IMR-90 (cell line): Measurements from ENCODE around the gene TOM1L1. TPM values are rescaled to one million over a fixed set of nuclear protein-coding genes. Genes with fewer than 3 reads are reported as not detected.

Source experiments
- ATAC-seq: fragments of 200-7000 bp; cut with Tn5 transposase; 2 replicates; pipeline ENCODE4 v1.9.1; 2020; ENCODE audit warnings: low read depth, mild to moderate bottlenecking, moderate library complexity
- BruUV-seq: library from RNA; stranded (reverse); fragments of 400-500 nt; replicated peaks from 2 replicates; lab custom pipeline; 2021; lab: Mats Ljungman, UMichigan
- CTCF ChIA-PET: fragments of 300-600 bp; formaldehyde crosslinking; extraction: SDS; loops from one replicate; lab custom pipeline; 2021; ENCODE audit warnings: antibody characterized with exemption; lab: Yijun Ruan, JAX
- POLR2A ChIA-PET: fragments of 300-600 bp; sonication (Branson Sonifier 250); formaldehyde crosslinking; loops from one replicate; lab custom pipeline; 2022; ENCODE audit warnings: antibody characterized with exemption; ENCODE audit not compliant: unreplicated experiment; lab: Charles Lee
- DNase-seq: peaks from one replicate; pipeline ENCODE4 v3.0.0; 2013
- H2AFZ ChIP-seq: replicated peaks from 2 replicates; pipeline ENCODE3; 2013; ENCODE audit warnings: low read length, mild to moderate bottlenecking; ENCODE audit not compliant: poor library complexity
- H2AK5ac ChIP-seq: 2 replicates; pipeline ENCODE4 v1.6.1; 2013; ENCODE audit warnings: low read depth, low read length, inconsistent platforms
- H2AK9ac ChIP-seq: replicated peaks from 2 replicates; pipeline ENCODE3; 2013; ENCODE audit warnings: mild to moderate bottlenecking, low read depth, low read length, moderate library complexity; ENCODE audit not compliant: poor library complexity
- H2BK120ac ChIP-seq: 2 replicates; pipeline ENCODE4 v1.6.1; 2013; ENCODE audit warnings: low read depth, low read length, inconsistent platforms
- H2BK15ac ChIP-seq: 3 replicates; pipeline ENCODE4 v1.6.1; 2013; ENCODE audit warnings: low read depth, low read length, inconsistent platforms
- H2BK20ac ChIP-seq: 2 replicates; pipeline ENCODE4 v1.6.1; 2013; ENCODE audit warnings: low read depth, mild to moderate bottlenecking, inconsistent platforms, low read length, moderate library complexity
- H2BK5ac ChIP-seq: 2 replicates; pipeline ENCODE4 v1.6.1; 2013; ENCODE audit warnings: mild to moderate bottlenecking, low read depth, low read length, inconsistent platforms; ENCODE audit not compliant: poor library complexity, severe bottlenecking
- H3K14ac ChIP-seq: replicated peaks from 2 replicates; pipeline ENCODE4 v1.6.1; 2013; ENCODE audit warnings: low read depth, low read length, inconsistent platforms
- H3K18ac ChIP-seq: 2 replicates; pipeline ENCODE4 v1.6.1; 2013; ENCODE audit warnings: low read depth, low read length, control low read depth
- H3K23ac ChIP-seq: 2 replicates; pipeline ENCODE4 v1.6.1; 2013; ENCODE audit warnings: low read depth, low read length, inconsistent platforms
- H3K27ac ChIP-seq: 2 replicates; pipeline ENCODE4 v1.5.1; 2013; ENCODE audit warnings: mild to moderate bottlenecking, control low read depth, low read length; ENCODE audit not compliant: insufficient read depth
- H3K27me3 ChIP-seq: 2 replicates; pipeline ENCODE4 v1.6.1; 2013; ENCODE audit warnings: low read length; ENCODE audit not compliant: control insufficient read depth, insufficient read depth
- H3K36me3 ChIP-seq: 2 replicates; pipeline ENCODE4 v1.6.1; 2013; ENCODE audit warnings: low read length, mixed read lengths; ENCODE audit not compliant: control insufficient read depth, insufficient read depth
- H3K4ac ChIP-seq: 2 replicates; pipeline ENCODE4 v1.6.1; 2013; ENCODE audit warnings: low read depth, low read length, inconsistent platforms
- H3K4me1 ChIP-seq: 2 replicates; pipeline ENCODE4 v1.6.1; 2013; ENCODE audit warnings: low read length, mixed read lengths; ENCODE audit not compliant: control insufficient read depth, insufficient read depth
- H3K4me2 ChIP-seq: 2 replicates; pipeline ENCODE4 v1.6.1; 2013; ENCODE audit warnings: low read depth, mild to moderate bottlenecking, control low read depth, low read length, moderate library complexity
- H3K4me3 ChIP-seq: 2 replicates; pipeline ENCODE4 v1.5.1; 2013; ENCODE audit warnings: low read depth, mild to moderate bottlenecking, control low read depth, low read length, moderate library complexity; ENCODE audit not compliant: insufficient read depth
- H3K56ac ChIP-seq: 2 replicates; pipeline ENCODE4 v1.6.1; 2013; ENCODE audit warnings: low read length, inconsistent platforms; ENCODE audit not compliant: insufficient read depth; ENCODE audit errors: extremely low read depth
- H3K79me1 ChIP-seq, 2 experiments: 2 replicates each; pipeline ENCODE4 v1.6.1; 2013; ENCODE audit warnings: low read length in 2 of 2, inconsistent platforms in 1 of 2, low read depth in 1 of 2
- H3K9ac ChIP-seq: 2 replicates; pipeline ENCODE4 v1.6.1; 2013; ENCODE audit warnings: low read depth, low read length, control low read depth
- H3K9me1 ChIP-seq: 2 replicates; pipeline ENCODE4 v1.6.1; 2013; ENCODE audit warnings: low read length, inconsistent platforms; ENCODE audit not compliant: insufficient read depth
- H3K9me3 ChIP-seq: 2 replicates; pipeline ENCODE4 v1.6.1; 2013; ENCODE audit warnings: low read length; ENCODE audit not compliant: control insufficient read depth, insufficient read depth
- H4K20me1 ChIP-seq: 2 replicates; pipeline ENCODE4 v1.6.1; 2013; ENCODE audit warnings: low read length, inconsistent platforms; ENCODE audit not compliant: insufficient read depth
- H4K5ac ChIP-seq: 2 replicates; pipeline ENCODE4 v1.6.1; 2013; ENCODE audit warnings: mild to moderate bottlenecking, low read depth, low read length, control low read depth
- H4K8ac ChIP-seq, 2 experiments: 2 replicates each; pipeline ENCODE4 v1.6.1; 2013; ENCODE audit warnings: low read depth in 2 of 2, low read length in 2 of 2, control low read depth in 1 of 2, inconsistent platforms in 1 of 2
- H4K91ac ChIP-seq: 2 replicates; pipeline ENCODE4 v1.6.1; 2013; ENCODE audit warnings: low read depth, low read length, inconsistent platforms; ENCODE audit not compliant: insufficient read depth
- CEBPB ChIP-seq: IDR thresholded peaks from 2 replicates; pipeline ENCODE4 v1.6.1; 2012; ENCODE audit warnings: low read depth, low read length, improper control_type of control experiment
- MXI1 ChIP-seq: IDR thresholded peaks from 2 replicates; pipeline ENCODE4 v1.6.1; 2012; ENCODE audit warnings: low read depth, mild to moderate bottlenecking, low read length, moderate library complexity, borderline replicate concordance
- WGBS, 2 experiments: methylation state at CpG; one replicate each; pipeline versions ENCODE4 v1.1.5 to v1.1.7; 2013; ENCODE audit warnings: missing lambda C conversion rate in 2 of 2; ENCODE audit not compliant: insufficient read length in 1 of 2; ENCODE audit errors: extremely low coverage in 2 of 2; 5-methylcytosine and 5-hydroxymethylcytosine counted together
- dilution Hi-C: fragments of 300-500 bp; cut with HindIII; formaldehyde crosslinking; loops from one replicate; pipeline ENCODE4 v1.14.3; 2018; ENCODE audit warnings: low sequenced_read_pairs; ENCODE audit not compliant: unreplicated experiment
- in situ Hi-C: fragments of 300-500 bp; cut with MboI; formaldehyde crosslinking; loops from 3 replicates; pipeline ENCODE4 v1.14.3; 2019; ENCODE audit warnings: low sequenced_read_pairs, inconsistent platforms, mixed read lengths
- intact Hi-C: fragments of 100-400 bp; cut with micrococcal nuclease; formaldehyde crosslinking; loops from 2 replicates; pipeline ENCODE4 v1.10.0; 2022
- polyA plus RNA-seq, 3 experiments: library from polyadenylated mRNA; depleted of rRNA; stranded (reverse); fragments of >200 nt; gene quantifications; 2 replicates each; pipeline ENCODE4 v1.2.3, GENCODE V29; 2012; ENCODE audit warnings: low replicate concordance in 1 of 3
- total RNA-seq: library from RNA; depleted of rRNA; stranded (reverse); fragments of >200 nt; gene quantifications from 2 replicates; pipeline ENCODE4 v1.2.3, GENCODE V29; 2012

Gene TOM1L1
- total and polyA plus RNA-seq, 2 of the 4 experiments (the other 2 are of a cell fraction), result 13.0 to 20.1 TPM

- no peak overlapping the region for H3K18ac ChIP-seq
- no peak overlapping the region for H2AK9ac ChIP-seq
- CTCF ChIA-PET, result no interaction called here
- no TSS peak for BruUV-seq
- H3K27ac ChIP-seq, result no peak overlapping the region
- no peaks in the 10 kb centered on the region for H3K4me1 ChIP-seq
- H4K8ac ChIP-seq, result no peak overlapping the region
- H3K4me2 ChIP-seq, result no peak overlapping the region
- DNase-seq, result no peak
- H2BK120ac ChIP-seq, result no peak overlapping the region
- no peak overlapping the region for H3K4ac ChIP-seq
- POLR2A ChIA-PET, result no interaction called here
- no peaks in the 10 kb centered on the region for H3K79me1 ChIP-seq
- dilution Hi-C loops (no loop called here), intact Hi-C loops (no loop called here), in situ Hi-C loops (no loop called here)
- no peak overlapping the region for H2BK20ac ChIP-seq
- no peak overlapping the region for H2AK5ac ChIP-seq
- H3K36me3 ChIP-seq, result no peaks in the 10 kb centered on the region
- ATAC-seq, result no peak
- H3K27me3 ChIP-seq, result no peaks in the 10 kb centered on the region
- no peak overlapping the region for H3K4me3 ChIP-seq
- TF ChIP-seq MXI1 (no peak), CEBPB (no peak)
- H3K23ac ChIP-seq, result no peak overlapping the region
- no peaks in the 10 kb centered on the region for H3K9me1 ChIP-seq
- no peaks in the 10 kb centered on the region for H4K20me1 ChIP-seq
- no peak overlapping the region for H2AFZ ChIP-seq
- H2BK15ac ChIP-seq, result no peak overlapping the region
- no peaks in the 10 kb centered on the region for H3K9me3 ChIP-seq
- no peak overlapping the region for H4K91ac ChIP-seq
- no peak overlapping the region for H3K9ac ChIP-seq
- H3K56ac ChIP-seq, result no peak overlapping the region
- no peak overlapping the region for H4K5ac ChIP-seq
- H3K14ac ChIP-seq, result no peak overlapping the region
- 17% methylated on average over 1 of the region's 3 CpGs; no CpG with 5 or more reads in 1 of the 2 experiments for WGBS, 2 experiments
- no peak overlapping the region for H2BK5ac ChIP-seq
Observed at GRCh38 chr17:54887787-54888186, 12.9 kb upstream of the TOM1L1 start.
